Body of pancreas (tissue), 4 donors: ENCODE results near the gene ZNF672.

Experiments
- CTCF ChIP-seq, 7 experiments: fragments of 450-650 bp in 4 of 7; fragments of 200-600 bp in 3 of 7; sonication (generic) in 3 of 7; IDR thresholded peaks; one replicate each; pipeline ENCODE4 v1.5.1; 2016 to 2019; ENCODE audit warnings: antibody characterized with exemption in 7 of 7
- POLR2A ChIP-seq, 3 donors: fragments of 450-650 bp; IDR thresholded peaks; one replicate each; pipeline ENCODE4 v1.6.1; 2016; ENCODE audit warnings: antibody characterized with exemption in 3 of 3, mild to moderate bottlenecking in 2 of 3

GRCh38 chr1:248822148-248823032, 15.6 kb upstream of the ZNF672 start:
- TF ChIP-seq CTCF (IDR thresholded peaks at IDR 0.05) (no peak), POLR2A (IDR thresholded peaks at IDR 0.05) (no peak)
